Effector memory CD4-positive, alpha-beta T cell (primary cell): Measurements from ENCODE around the gene CDC42BPB.

Experiments used
- DNase-seq, 3 donors: peaks; one replicate each; pipeline ENCODE4 v3.0.0-alpha.2; 2020
- H3K27ac ChIP-seq: 2 replicates; pipeline ENCODE4 v1.7.0; 2013; ENCODE audit warnings: mild to moderate bottlenecking, low read length, moderate library complexity; ENCODE audit not compliant: insufficient read depth, poor library complexity, severe bottlenecking
- H3K27me3 ChIP-seq: replicated peaks from 2 replicates; pipeline ENCODE4 v1.7.0; 2013; ENCODE audit warnings: mild to moderate bottlenecking, low read length; ENCODE audit not compliant: insufficient read depth, control insufficient read depth, poor library complexity, severe bottlenecking
- H3K36me3 ChIP-seq: 2 replicates; pipeline ENCODE4 v1.7.0; 2013; ENCODE audit warnings: mild to moderate bottlenecking, low read length, moderate library complexity; ENCODE audit not compliant: control insufficient read depth, insufficient read depth
- H3K4me1 ChIP-seq: 2 replicates; pipeline ENCODE4 v1.7.0; 2013; ENCODE audit warnings: low read length, mild to moderate bottlenecking; ENCODE audit not compliant: control insufficient read depth, insufficient read depth, poor library complexity, severe bottlenecking
- H3K4me3 ChIP-seq: 2 replicates; pipeline ENCODE4 v1.7.0; 2013; ENCODE audit warnings: low read length, low read depth, mild to moderate bottlenecking; ENCODE audit not compliant: insufficient read depth, poor library complexity, severe bottlenecking
- H3K9me3 ChIP-seq: 2 replicates; pipeline ENCODE4 v1.7.0; 2013; ENCODE audit warnings: mild to moderate bottlenecking, low read length, moderate library complexity; ENCODE audit not compliant: control insufficient read depth

Gene CDC42BPB

DNA sequence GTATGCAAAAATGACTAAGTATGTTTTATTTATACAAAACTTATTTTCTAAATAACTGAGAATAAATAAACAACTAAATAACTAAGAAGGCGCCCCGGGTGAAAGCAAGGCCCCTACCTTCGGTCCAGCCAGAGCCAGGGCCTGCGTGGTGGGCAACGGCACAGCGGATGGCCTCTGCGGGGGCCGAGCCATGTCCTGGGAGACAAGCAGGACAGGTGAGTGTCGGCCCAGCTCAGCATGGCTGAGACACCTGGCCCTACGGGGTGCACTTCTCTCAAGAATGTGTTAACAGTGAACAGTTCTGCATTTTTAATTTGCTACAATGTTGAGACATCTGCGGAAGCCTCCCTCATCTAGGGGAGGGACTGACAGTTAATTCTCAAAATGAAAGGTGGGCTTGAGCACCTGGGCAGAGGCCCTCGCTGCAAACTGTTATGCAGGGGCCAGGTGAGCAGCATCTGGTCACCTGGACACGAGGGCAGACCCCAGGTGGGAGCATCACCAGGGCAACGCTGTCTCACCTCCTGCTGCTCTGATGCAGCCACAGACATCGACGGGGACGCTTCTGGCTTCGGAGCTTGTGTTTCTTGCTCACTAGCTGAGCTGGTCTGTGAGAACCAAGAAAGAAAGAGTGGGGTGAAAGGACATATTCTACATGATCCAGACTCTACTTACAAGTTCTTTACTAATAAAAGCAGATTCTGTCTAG is 103.1 kb downstream of the CDC42BPB start:
- Histone ChIP-seq H3K27me3 (no peaks in the 10 kb centered on the region), H3K9me3 (no peaks in the 10 kb centered on the region), H3K27ac (no peak overlapping the region), H3K4me3 (no peak overlapping the region), H3K36me3 (no peaks in the 10 kb centered on the region), H3K4me1 (peaks cover 1% of the 10 kb centered on the region)
- DNase-seq, result no peak

DNA sequence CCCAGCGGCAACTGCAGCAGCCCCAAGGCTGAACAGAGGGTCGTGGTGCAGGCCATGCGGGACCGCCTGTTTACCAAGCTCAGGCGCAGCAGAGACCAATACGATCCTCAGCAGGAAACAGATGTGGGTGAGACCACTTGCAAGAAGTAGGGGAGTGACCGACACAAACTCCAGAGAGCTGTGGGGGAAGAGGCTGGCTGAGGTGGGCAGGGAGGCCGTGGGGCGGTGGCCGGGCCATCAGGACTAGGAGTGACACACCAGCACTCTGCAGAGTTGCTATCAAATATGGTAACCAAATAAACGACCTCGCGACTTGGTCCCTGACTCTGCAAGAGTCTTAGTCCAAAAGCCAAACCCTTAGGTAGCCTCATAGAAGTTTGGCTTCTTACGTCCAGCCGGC is 104.2 kb downstream of the CDC42BPB start:
- H3K4me1 ChIP-seq, result peaks cover 8% of the 10 kb centered on the region
- no peak for DNase-seq
- no peak overlapping the region for H3K4me3 ChIP-seq
- no peaks in the 10 kb centered on the region for H3K9me3 ChIP-seq
- no peaks in the 10 kb centered on the region for H3K27me3 ChIP-seq
- no peak overlapping the region for H3K27ac ChIP-seq
- no peaks in the 10 kb centered on the region for H3K36me3 ChIP-seq

GRCh38 chr14:102952276-102952675 is 105.1 kb downstream of the CDC42BPB start:
- DNase-seq, result no peak
- H3K36me3 ChIP-seq, result no peaks in the 10 kb centered on the region
- H3K9me3 ChIP-seq, result no peaks in the 10 kb centered on the region
- H3K27me3 ChIP-seq, result no peaks in the 10 kb centered on the region
- no peak overlapping the region for H3K4me3 ChIP-seq
- H3K4me1 ChIP-seq, result peaks cover 8% of the 10 kb centered on the region
- no peak overlapping the region for H3K27ac ChIP-seq

GRCh38 chr14:102951799-102952198 is 105.5 kb downstream of the CDC42BPB start:
- H3K4me3 ChIP-seq, result no peak overlapping the region
- H3K27ac ChIP-seq, result no peak overlapping the region
- no peaks in the 10 kb centered on the region for H3K9me3 ChIP-seq
- H3K4me1 ChIP-seq, result peaks cover 11% of the 10 kb centered on the region
- DNase-seq, result no peak
- no peaks in the 10 kb centered on the region for H3K36me3 ChIP-seq
- no peaks in the 10 kb centered on the region for H3K27me3 ChIP-seq

GRCh38 chr14:102951034-102951433 is 106.3 kb downstream of the CDC42BPB start:
- Histone ChIP-seq H3K27me3 (no peaks in the 10 kb centered on the region), H3K36me3 (no peaks in the 10 kb centered on the region), H3K4me3 (no peak overlapping the region), H3K9me3 (no peaks in the 10 kb centered on the region), H3K27ac (no peak overlapping the region), H3K4me1 (peaks cover 11% of the 10 kb centered on the region)
- no peak for DNase-seq

DNA sequence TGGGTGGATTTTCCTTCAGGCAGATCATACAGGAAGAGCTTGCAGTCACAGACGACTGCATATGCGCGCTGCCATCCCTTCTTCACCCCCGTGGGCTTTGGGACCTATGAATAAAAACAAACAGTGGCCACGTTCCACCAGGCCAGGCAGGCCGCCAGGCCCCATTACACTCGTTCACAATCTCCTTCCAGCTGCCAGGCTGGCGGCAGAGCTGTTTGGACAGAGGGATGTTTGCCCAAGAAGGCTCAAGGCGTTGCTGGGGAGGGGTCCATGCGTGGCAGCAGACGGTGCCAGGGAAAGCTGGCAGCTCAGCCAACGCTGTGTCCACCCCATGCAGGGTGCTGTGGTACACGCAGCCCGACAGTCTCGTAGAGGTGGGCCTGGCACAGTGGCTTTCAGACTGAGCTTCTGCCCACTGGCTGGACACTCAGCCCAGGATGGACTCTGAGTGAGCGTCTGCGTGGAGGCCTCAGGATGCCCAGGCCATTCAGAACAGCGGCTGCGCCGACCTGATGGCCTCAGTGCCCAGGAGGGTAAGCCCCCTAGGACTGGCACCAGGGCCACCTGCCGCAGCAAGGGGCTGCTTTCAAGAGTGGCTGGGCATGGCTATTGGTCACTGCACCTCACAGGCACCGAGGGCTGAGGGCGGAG is 107.4 kb downstream of the CDC42BPB start:
- Histone ChIP-seq H3K4me1 (peaks cover 11% of the 10 kb centered on the region), H3K4me3 (no peak overlapping the region), H3K27me3 (no peaks in the 10 kb centered on the region), H3K36me3 (no peaks in the 10 kb centered on the region), H3K9me3 (no peaks in the 10 kb centered on the region), H3K27ac (no peak overlapping the region)
- DNase-seq, result no peak

DNA sequence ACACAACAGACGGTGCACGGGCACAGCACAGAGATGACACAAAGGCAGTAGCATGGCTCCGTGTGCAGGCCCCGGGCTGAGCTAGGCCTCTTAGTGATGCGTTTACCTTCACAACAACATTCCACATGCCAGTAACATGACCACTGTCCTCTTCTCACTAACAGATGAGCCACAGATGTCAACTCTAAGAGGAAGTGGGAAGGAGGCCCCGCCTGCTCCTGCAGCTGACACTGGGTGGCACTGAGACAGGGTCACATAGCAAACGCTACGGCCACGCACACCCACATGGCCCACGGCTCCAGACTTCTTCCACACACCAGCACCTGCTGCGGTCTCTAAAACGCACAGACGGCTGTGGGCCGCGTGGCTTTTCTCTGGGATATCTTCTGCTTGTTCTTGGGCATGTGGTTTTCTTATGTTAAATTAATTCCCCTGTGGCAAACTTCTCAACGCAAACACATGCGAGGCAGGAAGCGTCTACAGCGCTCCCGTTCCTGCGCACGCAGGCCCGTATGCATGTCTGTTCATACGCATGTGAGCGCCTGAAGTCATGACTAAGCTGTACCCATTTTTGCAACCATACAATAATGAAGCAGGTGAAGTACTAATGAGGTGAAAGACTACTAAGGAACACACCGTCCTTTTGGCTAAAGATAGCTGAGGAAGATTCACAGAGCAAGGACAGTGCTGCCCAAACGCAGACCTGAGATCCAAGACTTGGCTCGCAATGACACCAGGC is 108.1 kb downstream of the CDC42BPB start:
- Histone ChIP-seq H3K36me3 (no peaks in the 10 kb centered on the region), H3K27ac (no peak overlapping the region)

DNA sequence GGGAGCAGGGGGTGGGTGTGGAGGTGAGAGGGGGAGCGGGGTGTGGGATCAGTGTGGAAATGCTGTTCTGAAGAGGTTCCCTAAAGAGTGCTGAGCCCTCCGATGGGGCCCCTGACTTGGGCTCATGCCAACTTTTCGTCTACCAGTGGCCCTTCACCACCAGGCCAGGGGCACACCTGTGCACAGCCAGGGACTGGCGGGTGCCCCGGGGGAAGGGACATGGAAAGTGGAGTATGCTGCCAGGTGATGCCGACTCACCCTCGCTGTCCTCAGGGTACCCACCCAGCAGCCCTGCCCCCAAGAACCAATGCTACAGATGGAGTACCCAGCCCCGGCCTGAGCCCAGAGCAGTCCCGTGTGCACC is 108.7 kb downstream of the CDC42BPB start:
- Histone ChIP-seq H3K4me1 (peaks cover 11% of the 10 kb centered on the region), H3K36me3 (no peaks in the 10 kb centered on the region), H3K27me3 (no peaks in the 10 kb centered on the region), H3K9me3 (no peaks in the 10 kb centered on the region), H3K4me3 (no peak overlapping the region), H3K27ac (no peak overlapping the region)
- no peak for DNase-seq

More for the DNA sequence above, 108.1 kb downstream of the CDC42BPB start:
- DNase-seq, result no peak
- Histone ChIP-seq H3K4me3 (no peak overlapping the region), H3K9me3 (no peaks in the 10 kb centered on the region), H3K4me1 (peaks cover 11% of the 10 kb centered on the region), H3K27me3 (no peaks in the 10 kb centered on the region)

DNA sequence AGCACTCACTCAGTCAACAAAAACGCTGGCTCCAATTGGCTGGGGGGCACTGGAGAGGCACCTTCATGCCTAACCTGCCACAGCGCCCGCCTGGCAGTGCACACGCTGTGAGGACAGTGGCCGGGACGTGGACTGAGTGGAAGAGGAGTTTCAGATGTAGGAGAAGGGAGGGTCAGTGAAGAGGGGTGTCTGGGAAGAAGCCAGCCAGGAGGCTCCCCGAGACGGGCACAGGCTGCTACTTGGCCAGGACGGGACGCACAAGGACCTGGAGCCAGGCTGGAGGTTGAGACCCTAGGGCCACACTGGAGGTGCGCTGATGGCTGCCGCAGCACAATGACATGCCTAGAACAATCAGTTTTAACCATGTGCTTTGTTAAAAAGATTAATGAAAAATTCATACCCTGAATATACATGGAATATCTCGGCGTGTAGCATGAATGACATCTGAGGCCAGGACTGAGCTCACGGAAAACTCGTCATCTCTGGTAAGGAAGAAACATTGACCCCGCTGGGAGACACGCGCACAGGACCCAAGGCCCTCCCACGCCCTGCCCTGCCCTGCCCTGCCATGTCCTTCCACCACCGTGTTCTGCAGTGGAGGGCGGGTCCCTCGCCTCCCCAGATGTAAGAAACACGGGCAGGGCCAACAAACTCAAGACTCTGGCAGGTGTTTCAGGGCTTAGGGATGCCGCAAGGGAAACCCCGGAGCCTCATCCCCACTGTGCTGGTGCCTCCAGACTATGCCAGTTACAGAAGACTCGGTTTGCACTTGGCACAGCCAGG is 109.8 kb downstream of the CDC42BPB start:
- no peak overlapping the region for H3K27ac ChIP-seq
- no peaks in the 10 kb centered on the region for H3K27me3 ChIP-seq
- H3K4me1 ChIP-seq, result peaks cover 11% of the 10 kb centered on the region
- no peaks in the 10 kb centered on the region for H3K9me3 ChIP-seq
- no peak overlapping the region for H3K4me3 ChIP-seq
- DNase-seq, result no peak
- H3K36me3 ChIP-seq, result no peaks in the 10 kb centered on the region
